GM10248 (cell line): ENCODE measurements around the gene TRIP13.
"Not testable (repeated sequence)": the region's sequence is repeated elsewhere in the genome, so short reads cannot be mapped to it uniquely, and the experiment has no call there.

ENCODE experiments used
- CTCF ChIA-PET: fragments of 300-600 bp; sonication (Branson Sonifier 250); formaldehyde crosslinking; extraction: SDS; loops from one replicate; lab custom pipeline; 2021; ENCODE audit warnings: antibody characterized with exemption; lab: Yijun Ruan, JAX
- POLR2A ChIA-PET: fragments of 350-650 bp; sonication (Branson Sonifier 250); formaldehyde crosslinking; extraction: SDS; loops from one replicate; lab custom pipeline; 2020; ENCODE audit warnings: antibody characterized with exemption; lab: Yijun Ruan, JAX
- DNase-seq: peaks from one replicate; pipeline ENCODE4 v3.0.0; 2012; ENCODE audit errors: extremely low spot score
- TF ChIP-seq, protein P1 (sequence below): IDR thresholded peaks from 2 replicates; pipeline ENCODE4 v1.5.1; 2012; ENCODE audit warnings: mild to moderate bottlenecking, low read depth; ENCODE audit errors: extremely low read depth, missing control alignments, control extremely low read depth

TRIP13 gene

DNA sequence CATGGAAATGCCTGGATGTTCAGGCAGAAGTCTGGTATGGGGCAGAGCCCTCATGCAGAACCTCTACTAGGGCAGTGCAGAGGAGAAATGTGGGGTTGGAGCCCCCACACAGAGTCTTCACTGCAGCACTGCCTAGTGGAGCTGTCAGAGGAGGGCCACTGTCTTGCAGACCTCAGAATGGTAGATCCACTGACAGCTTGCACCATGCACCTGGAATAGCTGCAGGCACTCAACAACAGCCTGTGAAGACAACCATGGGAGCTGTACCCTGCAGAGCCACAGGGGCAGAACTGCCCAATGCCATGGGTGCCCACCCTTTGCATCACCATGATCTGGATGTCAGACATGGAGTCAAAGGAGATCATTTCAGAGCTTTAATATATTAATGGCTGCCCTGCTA is 36.9 kb downstream of the TRIP13 start:
- ChIA-PET CTCF (no interaction called here), POLR2A (no interaction called here)
- TF ChIP-seq, protein P1, sequence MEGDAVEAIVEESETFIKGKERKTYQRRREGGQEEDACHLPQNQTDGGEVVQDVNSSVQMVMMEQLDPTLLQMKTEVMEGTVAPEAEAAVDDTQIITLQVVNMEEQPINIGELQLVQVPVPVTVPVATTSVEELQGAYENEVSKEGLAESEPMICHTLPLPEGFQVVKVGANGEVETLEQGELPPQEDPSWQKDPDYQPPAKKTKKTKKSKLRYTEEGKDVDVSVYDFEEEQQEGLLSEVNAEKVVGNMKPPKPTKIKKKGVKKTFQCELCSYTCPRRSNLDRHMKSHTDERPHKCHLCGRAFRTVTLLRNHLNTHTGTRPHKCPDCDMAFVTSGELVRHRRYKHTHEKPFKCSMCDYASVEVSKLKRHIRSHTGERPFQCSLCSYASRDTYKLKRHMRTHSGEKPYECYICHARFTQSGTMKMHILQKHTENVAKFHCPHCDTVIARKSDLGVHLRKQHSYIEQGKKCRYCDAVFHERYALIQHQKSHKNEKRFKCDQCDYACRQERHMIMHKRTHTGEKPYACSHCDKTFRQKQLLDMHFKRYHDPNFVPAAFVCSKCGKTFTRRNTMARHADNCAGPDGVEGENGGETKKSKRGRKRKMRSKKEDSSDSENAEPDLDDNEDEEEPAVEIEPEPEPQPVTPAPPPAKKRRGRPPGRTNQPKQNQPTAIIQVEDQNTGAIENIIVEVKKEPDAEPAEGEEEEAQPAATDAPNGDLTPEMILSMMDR: no peak
- no peak for DNase-seq

DNA sequence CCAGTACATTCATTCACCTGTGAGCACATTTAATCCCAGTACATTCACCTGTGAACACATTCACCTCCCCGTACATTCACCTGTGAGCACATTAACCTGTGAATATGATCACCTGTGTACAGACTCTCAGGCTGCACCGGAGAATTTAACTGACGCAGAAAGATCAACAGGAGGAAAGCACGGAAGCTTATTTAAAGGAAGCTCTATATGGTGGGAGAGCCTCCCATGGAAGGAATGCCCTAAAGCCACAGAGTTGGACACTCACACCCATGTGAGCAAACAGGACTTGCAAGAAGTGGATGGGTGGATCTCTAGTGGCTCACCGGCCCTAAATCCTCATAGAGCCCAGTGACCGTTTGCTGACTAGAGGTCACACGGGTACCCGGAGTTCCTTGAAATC is 38.2 kb downstream of the TRIP13 start:
- TF ChIP-seq, protein P1: no peak
- DNase-seq: no peak
- CTCF ChIA-PET: interaction anchor here (1.3 kb wide), 2 partner anchors 8 to 723 kb away, joined by 3 to 5 read pairs; no protein-coding TSS in a partner anchor
- POLR2A ChIA-PET: no interaction called here

DNA sequence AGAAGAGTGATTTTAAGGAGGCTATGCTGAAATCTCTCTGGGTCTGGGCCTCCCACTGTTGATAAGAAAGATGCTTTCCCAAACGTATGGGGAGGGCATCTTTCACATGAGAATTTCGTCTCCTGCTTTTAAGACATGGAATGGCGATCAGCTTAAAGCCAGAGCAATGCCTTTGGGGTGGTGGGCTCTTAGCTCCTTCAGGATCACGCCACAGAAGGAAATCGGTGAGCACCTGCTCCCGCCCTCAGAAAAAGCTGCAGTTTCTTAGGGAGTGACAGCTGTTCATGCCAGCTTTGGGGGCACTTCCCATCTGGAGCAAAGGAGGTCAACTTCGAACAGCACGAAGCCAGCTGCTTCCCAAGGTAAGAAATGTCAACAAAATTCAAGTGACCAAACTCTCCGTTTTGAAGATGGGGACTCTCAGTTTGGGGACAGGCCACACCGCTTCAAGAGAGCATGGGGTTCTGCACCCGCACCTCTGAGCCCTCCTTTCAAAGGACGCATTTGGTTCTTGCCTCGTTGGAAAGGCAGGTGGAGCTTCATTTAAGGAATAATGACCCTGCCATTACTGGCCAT is 39.0 kb downstream of the TRIP13 start:
- TF ChIP-seq, protein P1: no peak
- ChIA-PET POLR2A (interaction anchor here (0.6 kb wide), 1 partner anchor 22 kb away, joined by 3 read pairs; no protein-coding TSS in a partner anchor), CTCF (interaction anchor here (1.0 to 1.5 kb wide), 4 partner anchors 8 to 723 kb away, joined by 3 to 5 read pairs (median 3); no protein-coding TSS in a partner anchor)

DNA sequence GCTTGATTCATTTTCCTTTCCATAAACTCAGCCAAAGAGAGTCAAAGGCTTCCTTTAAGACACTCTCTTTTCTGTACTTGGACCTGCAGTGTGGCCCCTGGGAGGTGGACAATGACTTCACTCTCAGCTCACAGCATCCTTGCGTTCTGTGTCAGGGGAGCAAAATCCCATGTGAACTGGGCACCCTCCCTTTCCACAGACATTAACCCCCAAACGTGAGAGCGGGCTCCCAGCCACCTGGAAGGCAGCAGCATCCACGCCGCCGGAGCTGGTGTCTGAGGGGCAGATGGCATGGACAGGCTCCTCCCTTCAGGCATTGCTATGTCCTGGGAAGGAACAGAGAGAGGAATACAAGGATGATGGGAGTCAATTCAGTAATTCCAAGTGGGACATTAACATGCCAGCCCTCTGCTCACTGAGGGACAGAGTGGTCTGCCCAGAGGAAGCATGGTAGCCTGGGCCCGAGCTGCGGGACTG is 39.5 kb downstream of the TRIP13 start:
- POLR2A ChIA-PET: interaction anchor here (0.6 kb wide), 1 partner anchor 21 kb away, joined by 3 read pairs; no protein-coding TSS in a partner anchor
- TF ChIP-seq, protein P1: no peak
- DNase-seq: no peak
- CTCF ChIA-PET: interaction anchor here (1.0 to 1.5 kb wide), 4 partner anchors 8 to 722 kb away, joined by 3 to 5 read pairs (median 3); no protein-coding TSS in a partner anchor

More for the DNA sequence above, 39.0 kb downstream of the TRIP13 start:
- DNase-seq: no peak

DNA sequence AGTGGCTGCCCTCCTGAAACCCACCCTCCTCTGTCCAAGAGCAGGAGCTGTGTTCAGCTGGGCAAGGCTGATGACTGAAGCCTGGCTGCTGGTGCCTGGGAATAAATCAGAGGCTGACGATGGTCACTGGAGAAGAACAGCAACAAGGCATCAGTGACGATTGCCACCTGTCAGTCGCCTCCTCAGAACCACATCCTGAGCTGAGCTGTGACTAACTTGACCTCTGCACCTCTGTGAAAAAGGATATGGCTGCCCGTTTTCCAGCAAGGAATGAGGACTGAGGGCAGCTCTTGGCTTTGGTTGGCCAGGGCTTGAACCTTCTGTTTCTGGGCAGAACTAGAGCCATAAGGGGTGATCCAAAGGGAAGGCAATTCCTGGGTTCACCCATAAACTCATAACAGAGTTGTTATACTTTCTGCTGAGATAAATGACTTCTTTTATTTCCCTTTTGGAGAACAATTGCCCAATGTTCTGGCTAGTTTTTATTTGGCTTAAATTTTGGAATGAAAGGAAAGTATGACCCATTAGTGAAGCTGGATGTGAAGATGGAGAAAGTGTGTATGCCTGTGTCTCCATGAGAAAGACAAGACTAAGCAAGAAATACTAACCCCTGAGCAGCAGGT is 40.1 kb downstream of the TRIP13 start:
- ChIA-PET CTCF (interaction anchor here (0.9 to 1.5 kb wide), 2 partner anchors 9 to 73 kb away, joined by 3 read pairs; no protein-coding TSS in a partner anchor), POLR2A (no interaction called here)
- TF ChIP-seq, protein P1: no peak
- DNase-seq: no peak

DNA sequence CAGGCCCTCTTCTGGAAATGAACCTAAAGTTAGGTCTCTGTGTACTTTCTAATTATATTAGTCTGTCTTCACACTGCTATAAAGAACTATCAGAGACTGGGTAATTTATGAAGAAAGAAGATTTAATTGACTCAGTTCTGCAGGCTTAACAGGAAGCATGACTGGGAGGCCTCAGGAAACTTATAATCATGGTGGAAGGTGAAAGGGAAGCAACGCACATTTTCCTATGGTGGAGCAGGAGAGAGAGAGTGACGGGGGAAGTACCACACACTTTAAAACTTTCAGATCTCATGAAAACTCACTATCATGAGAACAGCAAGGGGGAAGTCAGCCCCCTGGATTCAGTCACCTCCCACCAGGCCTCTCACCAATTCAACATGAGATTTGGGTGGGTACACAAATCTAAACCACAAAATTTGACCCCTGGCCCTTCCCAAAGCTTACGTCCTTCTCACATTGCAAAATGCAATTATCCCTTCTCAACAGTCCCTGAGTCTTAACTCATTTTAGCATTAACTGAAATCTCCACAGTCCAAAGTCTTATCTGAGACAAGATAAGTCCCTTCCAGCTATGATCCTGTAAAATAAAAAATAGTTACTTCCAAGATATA is 40.7 kb downstream of the TRIP13 start:
- CTCF ChIA-PET: interaction anchor here (0.9 to 1.9 kb wide), 3 partner anchors 10 to 17 kb away, joined by 3 to 6 read pairs (median 3); no protein-coding TSS in a partner anchor

DNA sequence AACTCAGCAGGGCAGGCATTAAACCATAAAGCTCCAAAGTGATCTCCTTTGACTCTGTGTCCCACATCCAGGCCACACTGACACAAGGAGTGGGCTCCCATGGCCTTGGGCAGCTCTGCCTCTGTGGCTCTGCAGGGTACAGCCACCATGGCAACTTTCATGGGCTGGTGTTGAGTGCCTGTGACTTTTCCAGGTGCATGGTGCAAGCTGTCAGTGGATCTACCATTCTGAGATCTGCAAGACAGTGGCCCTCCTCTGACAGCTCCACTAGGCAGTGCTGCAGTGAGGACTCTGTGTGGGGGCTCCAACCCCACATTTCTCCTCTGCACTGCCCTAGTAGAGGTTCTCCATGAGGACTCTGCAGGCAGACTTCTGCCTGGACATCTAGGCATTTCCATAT is 41.3 kb downstream of the TRIP13 start:
- CTCF ChIA-PET: interaction anchor here (0.9 to 1.9 kb wide), 4 partner anchors 10 to 31 kb away, joined by 3 to 6 read pairs (median 3); no protein-coding TSS in a partner anchor
- POLR2A ChIA-PET, DNase-seq: not testable (repeated sequence)

More for the DNA sequence above, 40.7 kb downstream of the TRIP13 start:
- POLR2A ChIA-PET: no interaction called here
- no peak for DNase-seq
- TF ChIP-seq, protein P1: no peak

DNA sequence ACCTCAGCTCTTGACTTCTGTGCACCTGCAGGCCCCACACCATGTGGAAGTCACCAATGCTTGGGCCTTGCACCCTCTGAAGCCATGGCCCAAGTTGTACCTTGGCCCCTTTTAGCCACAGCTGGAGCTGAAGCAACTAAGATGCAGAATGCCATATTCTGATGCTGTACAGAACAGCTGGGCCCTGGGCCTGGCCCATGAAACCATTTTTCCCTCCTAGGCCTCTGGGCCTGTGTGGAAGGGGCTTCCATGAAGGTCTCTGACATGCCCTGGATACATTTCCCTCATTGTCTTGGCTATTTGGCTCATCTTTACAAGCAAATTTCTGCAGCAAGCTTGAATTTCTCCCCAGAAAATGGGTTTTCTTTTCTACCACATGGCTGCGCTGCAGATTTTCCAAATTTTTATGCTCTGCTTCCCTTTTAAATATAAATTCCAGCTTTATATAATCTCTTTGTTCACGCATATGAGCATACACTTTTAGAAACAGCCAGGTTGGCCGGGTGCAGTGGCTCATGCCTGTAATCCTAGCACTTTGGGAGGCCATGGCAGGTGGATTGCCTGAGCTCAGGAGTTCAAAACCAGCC is 41.8 kb downstream of the TRIP13 start:
- DNase-seq, POLR2A ChIA-PET: not testable (repeated sequence)
- CTCF ChIA-PET: interaction anchor here (0.9 to 1.9 kb wide), 5 partner anchors 11 to 56 kb away, joined by 3 to 6 read pairs (median 4); no protein-coding TSS in a partner anchor
